Skin of body (tissue), 2 donors: ENCODE data around the gene NINJ1. TPM values are rescaled to one million over a fixed set of nuclear protein-coding genes. Genes with fewer than 3 reads are reported as not detected.
"Not testable (repeated sequence)": the region's sequence is repeated elsewhere in the genome, so short reads cannot be mapped to it uniquely, and the experiment has no call there.

ENCODE experiments used
- DNase-seq: peaks from one replicate; lab custom pipeline; 2025; lab: John Stamatoyannopoulos, UW
- total RNA-seq: library from RNA; depleted of rRNA; stranded (reverse); fragments of >200 nt; gene quantifications from one replicate; pipeline ENCODE4 v1.2.3, GENCODE V29; 2014

NINJ1 gene
- total RNA-seq, 1 donor from 2014 or later: 19.6 TPM

- no peak for DNase-seq
Measured at GRCh38 chr9:93119953-93120845, 13.9 kb downstream of the NINJ1 start.

- DNase-seq: no peak
Measured at GRCh38 chr9:93119703-93119952, 14.4 kb downstream of the NINJ1 start.

DNA sequence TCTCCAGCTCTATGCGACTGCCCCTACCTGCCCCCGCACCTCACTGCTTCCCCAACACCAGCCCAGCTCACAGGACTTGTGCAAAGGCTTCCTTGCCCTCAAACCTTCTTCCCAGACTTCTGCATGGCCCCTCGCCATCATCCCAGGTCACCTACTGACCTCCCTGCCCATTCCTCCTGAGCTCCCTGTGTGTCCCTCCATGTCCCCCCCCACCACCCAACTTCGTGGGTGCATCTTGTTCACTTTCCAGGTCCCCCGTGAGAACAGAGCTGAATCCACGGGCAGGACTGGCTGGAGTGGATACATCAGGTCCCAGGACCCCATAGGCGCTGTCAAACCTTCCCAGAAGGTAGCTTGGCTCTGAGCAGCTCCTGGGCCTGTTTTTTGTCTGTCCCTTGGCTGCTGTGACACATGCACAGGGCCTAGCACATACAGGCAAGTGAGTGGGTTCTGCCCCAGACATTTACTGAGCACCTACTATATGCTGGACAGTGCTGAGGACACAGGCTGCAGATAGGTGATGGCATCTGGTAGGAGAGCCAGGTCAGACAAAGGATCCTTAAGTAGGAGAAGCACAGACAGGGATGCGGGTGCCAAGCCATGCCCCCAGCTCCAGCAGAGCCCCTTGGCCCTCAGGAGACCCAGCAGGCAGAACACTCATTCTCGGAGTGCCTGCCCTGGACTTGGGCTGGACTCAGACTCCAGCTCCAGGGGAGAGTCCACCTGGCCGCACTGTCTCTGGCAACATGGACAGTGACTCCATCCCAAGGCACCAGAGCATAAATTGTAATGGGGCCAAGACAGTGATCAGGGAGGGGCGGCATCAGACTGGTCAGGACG, 15.0 kb downstream of the NINJ1 start:
- no peak for DNase-seq

- no peak for DNase-seq
Measured at GRCh38 chr9:93117924-93118862, 15.9 kb downstream of the NINJ1 start.

- not testable (repeated sequence) for DNase-seq
Measured at GRCh38 chr9:93117521-93117920, 16.5 kb downstream of the NINJ1 start.

DNA sequence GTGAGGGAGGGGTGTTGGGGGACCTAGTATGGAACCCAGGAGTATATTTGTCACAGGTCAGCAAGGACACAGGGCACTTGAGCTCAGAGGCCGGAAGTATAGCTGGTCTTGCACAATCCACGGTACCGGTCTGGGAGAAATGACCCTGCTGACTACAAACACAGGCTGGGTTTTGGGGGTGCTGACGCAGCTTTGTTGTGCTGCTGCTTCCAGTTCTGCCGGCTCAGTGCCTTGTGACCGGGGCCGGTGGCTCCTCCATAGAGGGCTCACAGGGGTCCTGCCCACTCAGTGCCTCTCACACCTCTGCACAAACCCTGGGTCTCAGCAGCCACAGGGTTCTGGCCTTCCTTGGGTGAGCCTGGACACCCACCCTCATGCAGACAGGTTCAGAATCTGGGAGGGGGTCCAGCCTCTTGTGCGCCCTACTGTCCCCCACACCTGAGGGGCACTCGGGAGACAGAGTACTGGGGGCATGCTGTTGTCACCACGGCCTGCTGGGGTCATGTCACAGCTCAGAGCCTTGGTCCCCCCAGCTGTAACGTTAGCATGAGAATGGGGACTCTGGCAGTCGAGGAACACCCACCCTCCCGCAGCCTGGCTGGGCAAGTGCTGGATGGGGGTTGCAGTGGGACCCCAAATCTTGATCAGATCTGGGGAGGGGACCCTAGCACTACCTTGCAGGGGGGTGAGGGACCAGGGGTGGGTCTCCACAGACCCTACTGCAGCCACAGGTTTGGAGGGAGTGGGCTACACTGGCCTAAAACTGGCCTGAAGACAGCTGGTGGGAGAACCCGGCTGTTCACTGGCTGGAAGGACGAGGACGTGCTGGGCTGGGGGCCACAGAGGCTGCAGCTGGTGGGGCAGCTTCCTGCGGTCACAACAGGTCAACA, 17.7 kb downstream of the NINJ1 start:
- DNase-seq: no peak

- no peak for DNase-seq
Measured at GRCh38 chr9:93115486-93116071, 18.5 kb downstream of the NINJ1 start.

- DNase-seq: no peak
Measured at GRCh38 chr9:93114984-93115335, 19.1 kb downstream of the NINJ1 start.

DNA sequence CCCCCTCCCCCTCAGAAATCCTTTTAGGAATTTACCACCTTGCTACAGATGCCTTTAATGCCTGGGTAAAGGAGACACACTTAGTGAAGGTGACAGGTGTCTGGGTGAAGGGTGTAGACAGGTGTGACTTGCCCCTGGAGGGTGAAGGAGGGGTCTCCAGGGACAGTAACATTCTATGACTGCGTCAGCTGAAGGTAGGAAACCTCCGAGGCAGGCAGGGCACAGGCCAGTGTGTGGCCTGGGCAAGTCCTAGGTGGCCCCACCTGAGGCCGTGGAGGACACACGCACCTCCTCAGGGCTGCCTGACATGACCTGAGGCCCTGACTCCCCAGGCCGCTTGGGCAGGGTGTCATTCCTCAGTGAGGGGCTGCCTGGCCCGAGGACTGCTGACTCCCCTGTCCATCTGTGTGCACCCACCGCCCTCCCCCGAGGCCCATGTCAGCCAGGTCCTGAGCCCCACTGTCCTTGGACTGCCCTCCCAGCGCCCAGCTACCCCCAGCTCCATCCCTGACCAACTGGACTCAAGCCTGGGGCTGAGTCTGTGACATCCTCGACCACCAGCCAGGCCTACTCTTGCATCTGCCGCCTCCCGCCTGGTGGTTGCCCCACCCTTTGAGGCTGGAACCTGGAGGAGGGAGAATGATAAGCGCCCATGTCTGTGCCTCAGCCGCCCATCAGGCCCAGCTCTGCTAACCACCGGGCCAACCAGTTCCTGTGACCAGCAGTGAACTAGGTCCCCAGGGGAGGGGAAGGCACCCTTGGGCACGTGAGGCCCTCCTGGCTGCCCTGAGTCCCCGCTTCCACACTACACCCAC, 19.7 kb downstream of the NINJ1 start:
- DNase-seq: no peak

GRCh38 chr9:93112864-93113389, 21.1 kb downstream of the NINJ1 start:
- DNase-seq: no peak

GRCh38 chr9:93112116-93112863, 21.8 kb downstream of the NINJ1 start:
- DNase-seq: no peak

DNA sequence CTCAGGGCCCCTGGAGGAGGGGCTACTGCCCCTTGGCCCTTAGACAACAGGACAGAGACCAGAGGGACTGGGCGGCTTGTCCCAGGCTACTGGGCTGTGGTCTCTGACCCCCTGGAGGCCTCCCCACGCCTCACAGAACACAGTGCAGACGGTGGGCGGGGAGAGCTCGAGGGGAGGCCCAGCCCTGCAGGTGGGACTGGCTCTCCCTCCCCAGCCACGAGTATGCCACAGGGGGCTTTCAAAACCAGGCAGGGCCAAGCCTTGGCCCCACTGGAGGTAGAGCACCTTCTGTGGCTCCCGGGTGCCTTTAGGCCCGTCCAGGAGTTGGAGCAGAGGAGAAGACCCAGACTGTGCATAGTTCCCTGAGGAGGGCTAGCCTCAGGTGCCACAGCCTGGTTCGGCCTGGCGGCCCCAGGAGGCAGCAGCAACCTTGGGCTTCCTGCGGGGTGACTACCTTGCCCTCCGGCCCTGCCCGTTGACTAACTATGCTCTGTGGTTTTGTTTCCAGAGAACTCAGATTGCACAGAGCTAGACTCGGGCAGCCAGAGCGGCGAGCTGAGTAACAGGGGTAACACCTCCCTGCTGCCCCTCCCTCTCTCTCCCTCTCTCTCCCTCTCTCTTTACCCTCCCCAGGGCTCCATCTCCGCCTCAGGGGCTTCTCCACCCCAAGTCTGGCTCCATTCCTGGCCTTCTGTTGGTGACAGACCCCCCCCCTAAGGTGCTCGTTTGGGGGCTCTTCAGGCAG, 22.5 kb downstream of the NINJ1 start:
- no peak for DNase-seq

GRCh38 chr9:93111001-93111370, 23.1 kb downstream of the NINJ1 start:
- DNase-seq: no peak

- no peak for DNase-seq
Measured at GRCh38 chr9:93110311-93110855, 23.7 kb downstream of the NINJ1 start.

DNA sequence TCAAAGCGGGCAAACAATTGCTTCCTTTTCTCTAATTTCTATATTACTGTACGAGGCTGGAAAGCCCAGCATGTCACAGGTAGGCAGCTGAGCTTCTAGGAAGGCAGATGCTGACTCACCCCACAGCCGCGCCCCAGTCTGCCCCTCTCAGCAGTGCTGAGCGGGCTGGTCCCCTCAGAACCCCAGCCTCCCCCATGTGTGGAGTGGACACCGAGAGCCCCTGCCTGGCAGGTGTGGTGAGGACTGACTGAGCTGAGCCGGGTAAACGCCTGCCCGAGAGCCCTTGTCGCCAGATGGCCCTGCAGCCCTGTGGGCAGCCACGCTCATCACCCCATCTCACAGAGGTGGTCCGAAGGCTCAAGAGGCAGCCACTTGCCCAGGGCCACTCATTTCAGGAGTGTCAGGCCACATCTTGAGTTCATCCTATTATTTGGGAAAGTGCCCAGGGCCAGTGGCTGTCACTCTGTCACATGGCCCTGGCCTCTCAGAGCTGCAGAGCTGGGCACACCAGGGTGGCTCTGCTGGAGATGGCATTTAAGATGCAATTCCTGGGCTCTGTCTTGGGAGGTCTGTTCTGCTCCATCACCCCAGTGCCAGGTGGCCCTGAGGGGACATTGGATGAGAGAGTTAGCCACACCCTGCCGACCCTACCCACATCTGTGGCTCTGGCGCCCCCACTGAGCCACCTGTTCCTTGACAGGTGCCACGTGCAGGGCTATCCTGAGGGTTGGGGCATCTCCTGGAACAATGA, 25.6 kb downstream of the NINJ1 start:
- no peak for DNase-seq

DNA sequence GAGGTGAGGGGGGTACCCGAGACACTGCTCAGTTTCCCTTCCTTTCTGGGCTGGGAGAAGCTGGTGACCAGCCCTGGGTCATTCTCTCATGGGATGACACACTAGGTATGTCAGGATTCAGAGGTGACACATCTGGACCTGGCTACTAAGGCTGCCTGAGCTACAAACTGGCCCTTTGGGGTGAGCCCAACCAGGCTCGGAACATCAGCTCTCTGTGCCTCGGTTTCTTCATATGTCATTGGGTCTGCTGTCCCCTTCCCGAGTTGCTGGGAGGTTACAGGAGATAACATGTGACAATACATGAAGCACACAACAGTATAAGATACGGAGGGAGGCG, 26.3 kb downstream of the NINJ1 start:
- DNase-seq: no peak
